K562 (cell line): ENCODE results near the gene SLC24A1. TPM values are rescaled to one million over a fixed set of nuclear protein-coding genes. Genes with fewer than 3 reads are reported as not detected.
A peak's percentile ranks its signal among the peaks of the same experiment; 100 is the strongest.

ENCODE experiments used
- ATAC-seq: fragments of 200-7000 bp; cut with Tn5 transposase; 3 replicates; pipeline ENCODE4 v1.9.1; 2020; ENCODE audit warnings: moderate library complexity
- BruUV-seq: library from RNA; stranded (reverse); fragments of 400-500 nt; replicated peaks from 2 replicates; lab custom pipeline; 2021; lab: Mats Ljungman, UMichigan
- CTCF ChIA-PET: fragments of 300-600 bp; formaldehyde crosslinking; extraction: SDS; loops from one replicate; lab custom pipeline; 2021; ENCODE audit warnings: low intra/inter-chr PET ratio; lab: Yijun Ruan, JAX
- POLR2A ChIA-PET: fragments of 300-600, 350-650 bp; sonication (Branson Sonifier 250); formaldehyde crosslinking; extraction: SDS; loops from one replicate; lab custom pipeline; 2021; ENCODE audit warnings: antibody characterized with exemption, inconsistent platforms; lab: Yijun Ruan, JAX
- DNase-seq, 4 experiments: peaks; one replicate each; pipeline versions ENCODE4 v3.0.0 to v3.0.0-alpha.2; 2011 to 2018; ENCODE audit warnings: low spot score in 3 of 4, mixed read lengths in 3 of 4; ENCODE audit errors: extremely low read depth in 1 of 4
- FAIRE-seq: peaks from 2 replicates; lab custom pipeline; 2011; peaks lifted over from hg19 to GRCh38; lab: Jason Lieb, UNC
- H2AFZ ChIP-seq: 2 replicates; pipeline ENCODE4 v1.6.0; 2011; ENCODE audit warnings: low read depth, low read length, control low read depth, inconsistent platforms
- H3K27ac ChIP-seq: fragments of 200-600 bp; 3 replicates; pipeline ENCODE4 v1.8.0; 2011; ENCODE audit warnings: low read depth, mild to moderate bottlenecking, control low read depth, inconsistent platforms, low read length, moderate library complexity, mixed read lengths; ENCODE audit errors: extremely low read depth
- H3K27me3 ChIP-seq, 2 experiments: fragments of 300-600 bp in 1 of 2; 2 replicates in 1 of 2; 3 replicates in 1 of 2; pipeline versions ENCODE4 v1.6.0 to v1.8.0; 2011; ENCODE audit warnings: inconsistent platforms in 2 of 2, low read length in 2 of 2, mild to moderate bottlenecking in 1 of 2, mixed read lengths in 1 of 2, moderate library complexity in 1 of 2; ENCODE audit not compliant: control insufficient read depth in 2 of 2, insufficient read depth in 2 of 2
- H3K36me3 ChIP-seq: fragments of 300-600 bp; 3 replicates; pipeline ENCODE4 v1.8.0; 2011; ENCODE audit warnings: mild to moderate bottlenecking, low read length, inconsistent platforms; ENCODE audit not compliant: control insufficient read depth, insufficient read depth
- H3K4me1 ChIP-seq, 2 experiments: fragments of 200-600 bp in 1 of 2; replicated peaks in 1 of 2; 2 replicates in 1 of 2; 3 replicates in 1 of 2; pipeline versions ENCODE4 v1.5.1 to v1.8.0; 2011; ENCODE audit warnings: inconsistent platforms in 2 of 2, low read length in 2 of 2, mild to moderate bottlenecking in 1 of 2, mixed read lengths in 1 of 2, moderate library complexity in 1 of 2; ENCODE audit not compliant: control insufficient read depth in 2 of 2, insufficient read depth in 2 of 2
- H3K4me2 ChIP-seq: 2 replicates; pipeline ENCODE4 v1.6.1; 2011; ENCODE audit warnings: low read length, control low read depth, inconsistent platforms, mixed read lengths; ENCODE audit not compliant: insufficient read depth
- H3K4me3 ChIP-seq: fragments of 200-600 bp; sonication (generic), shearing (Covaris generic); 2 replicates; pipeline ENCODE4 v1.5.1; 2016; ENCODE audit warnings: control low read depth, inconsistent platforms
- H3K79me2 ChIP-seq: fragments of 200-600 bp; 3 replicates; pipeline ENCODE4 v1.8.0; 2011; ENCODE audit warnings: low read length, inconsistent platforms; ENCODE audit not compliant: control insufficient read depth, insufficient read depth
- H3K9ac ChIP-seq, 2 experiments: 2 replicates each; pipeline versions ENCODE4 v1.6.0 to v1.6.1; 2011; ENCODE audit warnings: low read depth in 2 of 2, low read length in 2 of 2, control low read depth in 1 of 2, inconsistent platforms in 1 of 2, mild to moderate bottlenecking in 1 of 2, mixed read lengths in 1 of 2; ENCODE audit not compliant: insufficient read depth in 1 of 2
- H3K9me1 ChIP-seq: one replicate; pipeline ENCODE4 v1.6.0; 2011; ENCODE audit warnings: inconsistent platforms, mild to moderate bottlenecking, low read length, moderate library complexity; ENCODE audit not compliant: control insufficient read depth, insufficient read depth
- H3K9me3 ChIP-seq: replicated peaks from 2 replicates; pipeline ENCODE4 v1.5.1; 2011; ENCODE audit warnings: low read depth, low read length, inconsistent platforms; ENCODE audit not compliant: control insufficient read depth, insufficient read depth
- H4K20me1 ChIP-seq: replicated peaks from 2 replicates; pipeline ENCODE4 v1.6.1; 2011; ENCODE audit warnings: low read length, inconsistent platforms, mixed read lengths; ENCODE audit not compliant: control insufficient read depth, insufficient read depth
- BRD9 ChIP-seq: fragments of 450-650 bp; IDR thresholded peaks from 2 replicates; pipeline ENCODE4 v1.6.1; 2018; ENCODE audit warnings: low read depth; ENCODE audit not compliant: partially characterized antibody
- GATA2 ChIP-seq: sonication (generic); formaldehyde crosslinking; IDR thresholded peaks from 2 replicates; pipeline ENCODE4 v1.4.0; 2020; ENCODE audit warnings: mild to moderate bottlenecking, missing genetic modification reagents
- NFE2 ChIP-seq: IDR thresholded peaks from 2 replicates; pipeline ENCODE4 v1.6.1; 2014; ENCODE audit warnings: antibody characterized with exemption, low read depth
- POLR3A ChIP-seq: IDR thresholded peaks from 2 replicates; pipeline ENCODE4 v1.6.1; 2011; ENCODE audit warnings: borderline replicate concordance, mild to moderate bottlenecking, moderate library complexity; ENCODE audit not compliant: insufficient read length, insufficient read depth; ENCODE audit errors: extremely low read depth
- PYGO2 ChIP-seq: fragments of 450-650 bp; IDR thresholded peaks from 2 replicates; pipeline ENCODE4 v1.6.1; 2016; ENCODE audit warnings: mild to moderate bottlenecking, missing genetic modification characterization, moderate library complexity, missing compliant biosample characterization
- SMAD3 ChIP-seq: fragments of 450-650 bp; formaldehyde crosslinking; conservative IDR thresholded peaks from 2 replicates; pipeline ENCODE4 v1.4.0; 2020; ENCODE audit warnings: mild to moderate bottlenecking
- ZNF316 ChIP-seq: fragments of 450-650 bp; IDR thresholded peaks from 2 replicates; pipeline ENCODE4 v1.6.1; 2016
- WGBS: fragments of 100-300 bp; shearing (Covaris generic); methylation state at CpG from one replicate; pipeline ENCODE4 v1.1.6; 2016; ENCODE audit warnings: low coverage, mixed read lengths; ENCODE audit not compliant: insufficient coverage; ENCODE audit errors: missing lambda C conversion rate; 5-methylcytosine and 5-hydroxymethylcytosine counted together
- in situ Hi-C: fragments of 300-500 bp; cut with MboI; formaldehyde crosslinking; loops from 4 replicates; pipeline ENCODE4 v1.15.0; 2018; ENCODE audit warnings: inconsistent platforms, mixed read lengths
- intact Hi-C: fragments of 100-400 bp; cut with micrococcal nuclease; formaldehyde crosslinking; loops from 2 replicates; pipeline ENCODE4 v1.14.2; 2022
- polyA plus RNA-seq, 8 experiments: library from polyadenylated mRNA; depleted of rRNA in 4 of 8; stranded (reverse) in 5 of 8; unstranded in 3 of 8; fragments of >200 nt; fragmentation: Nextera tagmentation in 2 of 8; fragmentation: Illumina TruSeq in 1 of 8; extraction: Ambion mirVana in 2 of 8; extraction: Trizol in 1 of 8; gene quantifications; 2 replicates each; pipeline versions ENCODE4 v1.2.1 to v1.2.3, GENCODE V29; 2011 to 2014; ENCODE audit warnings: inconsistent platforms in 1 of 8, missing spikeins in 1 of 8
- total RNA-seq, 7 experiments: library from RNA; depleted of rRNA in 6 of 7; stranded (reverse); fragments of >200 nt in 6 of 7; fragmentation: Illumina TruSeq in 2 of 7; extraction: Trizol in 2 of 7; gene quantifications; 2 replicates each; pipeline versions ENCODE4 v1.2.1 to v1.2.3, GENCODE V29; 2011 to 2021; ENCODE audit warnings: low replicate concordance in 1 of 7
- TF ChIP-seq, protein P1 (sequence below): fragments of 250-450 bp; sonication (Bioruptor Pico); IDR thresholded peaks from 2 replicates; pipeline ENCODE4 v1.8.0; 2021; ENCODE audit warnings: moderate library complexity, mild to moderate bottlenecking, inconsistent platforms
- TF ChIP-seq, protein P2 (sequence below): fragments of 150-350 bp; IDR thresholded peaks from 2 replicates; pipeline ENCODE4 v1.6.1; 2014; ENCODE audit warnings: low read depth, mild to moderate bottlenecking, low read length, borderline replicate concordance
- TF ChIP-seq, protein P3 (sequence below): sonication (generic); formaldehyde crosslinking; IDR thresholded peaks from 2 replicates; pipeline ENCODE4 v1.9.0; 2022; ENCODE audit warnings: mild to moderate bottlenecking, missing genetic modification reagents
- TF ChIP-seq, protein P4 (sequence below): conservative IDR thresholded peaks from 2 replicates; pipeline ENCODE4 v1.6.1; 2011; ENCODE audit warnings: low read depth, mild to moderate bottlenecking, low read length; ENCODE audit not compliant: control insufficient read depth

Gene SLC24A1
- total and polyA plus RNA-seq, 9 of the 15 experiments (the other 6 are each of a cell fraction or from before 2014, with no cell fraction given) = 3.1 to 8.2 (median 5.5) TPM

DNA sequence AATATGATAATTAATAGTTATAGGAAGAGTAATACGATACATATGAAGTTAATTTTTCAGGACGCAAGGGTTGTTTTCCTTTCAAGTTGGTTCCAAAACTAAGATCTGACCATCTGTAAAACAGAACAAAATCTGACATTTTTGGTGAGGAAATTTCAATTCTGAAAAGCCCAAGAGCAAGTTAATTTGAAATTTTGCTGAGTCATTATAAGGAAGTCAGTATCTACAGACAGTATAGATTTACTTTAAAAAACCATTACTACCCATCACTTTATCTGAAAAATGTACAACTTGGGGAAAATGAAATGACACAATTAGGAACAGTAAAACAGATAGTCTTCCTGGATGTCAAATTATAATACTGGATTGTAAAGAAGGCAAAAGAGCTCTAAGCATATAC, 23.3 kb upstream of the SLC24A1 start (continued):
- TF ChIP-seq, protein P1, sequence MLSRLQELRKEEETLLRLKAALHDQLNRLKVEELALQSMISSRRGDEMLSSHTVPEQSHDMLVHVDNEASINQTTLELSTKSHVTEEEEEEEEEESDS = no peak
- TF ChIP-seq ZNF316 = peak; percentile 95
- peak; percentile 89 for TF ChIP-seq NFE2

DNA sequence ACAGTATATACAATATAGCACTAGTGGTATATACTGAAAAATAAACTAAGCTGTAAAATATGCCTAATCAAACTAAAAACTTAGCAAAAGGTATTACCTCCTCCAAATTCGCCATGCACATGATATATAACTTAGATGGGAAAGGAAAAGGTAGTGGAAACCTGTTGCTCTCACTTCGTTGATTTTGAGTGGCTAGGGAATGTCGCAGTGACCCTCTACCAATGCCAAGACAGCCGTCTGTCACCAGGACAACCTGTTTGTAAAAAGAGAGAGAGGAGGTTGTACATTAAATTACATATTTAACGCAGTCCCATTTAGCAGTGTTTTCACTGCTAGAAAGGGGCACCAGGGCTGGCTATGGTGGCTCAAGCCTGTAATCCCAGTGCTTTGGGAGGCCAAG, 22.1 kb upstream of the SLC24A1 start:
- no peaks in the 10 kb centered on the region for H3K27me3 ChIP-seq
- peaks cover 78% of the 10 kb centered on the region for H3K36me3 ChIP-seq
- in situ Hi-C loops = no loop called here
- H3K27ac ChIP-seq = no peak overlapping the region
- no peak overlapping the region for H3K4me3 ChIP-seq
- ATAC-seq (no peak), DNase-seq (no peak), FAIRE-seq (no peak)
- H3K4me1 ChIP-seq = no peaks in the 10 kb centered on the region; a peak in 1 of 5 replicates
- CTCF ChIA-PET = no interaction called here
- POLR2A ChIA-PET = interaction anchor here (1.0 kb wide), 1 partner anchor 192 kb away, joined by 3 read pairs; the partner anchor contains the start of gene DENND4A
- no peaks in the 10 kb centered on the region for H3K9me1 ChIP-seq
- 97% methylated on average over 5 of the region's 5 CpGs for WGBS
- no TSS peak for BruUV-seq
- H2AFZ ChIP-seq = no peak overlapping the region
- intact Hi-C loops = no loop called here
- no peak overlapping the region for H3K9ac ChIP-seq
- H3K4me2 ChIP-seq = no peak overlapping the region
- no peaks in the 10 kb centered on the region for H4K20me1 ChIP-seq
- TF ChIP-seq POLR3A (no peak), BRD9 (no peak), SMAD3 (CRISPR knock-in tag) (no peak), PYGO2 (no peak), GATA2 (CRISPR knock-in tag) (no peak)
- TF ChIP-seq, protein P2, sequence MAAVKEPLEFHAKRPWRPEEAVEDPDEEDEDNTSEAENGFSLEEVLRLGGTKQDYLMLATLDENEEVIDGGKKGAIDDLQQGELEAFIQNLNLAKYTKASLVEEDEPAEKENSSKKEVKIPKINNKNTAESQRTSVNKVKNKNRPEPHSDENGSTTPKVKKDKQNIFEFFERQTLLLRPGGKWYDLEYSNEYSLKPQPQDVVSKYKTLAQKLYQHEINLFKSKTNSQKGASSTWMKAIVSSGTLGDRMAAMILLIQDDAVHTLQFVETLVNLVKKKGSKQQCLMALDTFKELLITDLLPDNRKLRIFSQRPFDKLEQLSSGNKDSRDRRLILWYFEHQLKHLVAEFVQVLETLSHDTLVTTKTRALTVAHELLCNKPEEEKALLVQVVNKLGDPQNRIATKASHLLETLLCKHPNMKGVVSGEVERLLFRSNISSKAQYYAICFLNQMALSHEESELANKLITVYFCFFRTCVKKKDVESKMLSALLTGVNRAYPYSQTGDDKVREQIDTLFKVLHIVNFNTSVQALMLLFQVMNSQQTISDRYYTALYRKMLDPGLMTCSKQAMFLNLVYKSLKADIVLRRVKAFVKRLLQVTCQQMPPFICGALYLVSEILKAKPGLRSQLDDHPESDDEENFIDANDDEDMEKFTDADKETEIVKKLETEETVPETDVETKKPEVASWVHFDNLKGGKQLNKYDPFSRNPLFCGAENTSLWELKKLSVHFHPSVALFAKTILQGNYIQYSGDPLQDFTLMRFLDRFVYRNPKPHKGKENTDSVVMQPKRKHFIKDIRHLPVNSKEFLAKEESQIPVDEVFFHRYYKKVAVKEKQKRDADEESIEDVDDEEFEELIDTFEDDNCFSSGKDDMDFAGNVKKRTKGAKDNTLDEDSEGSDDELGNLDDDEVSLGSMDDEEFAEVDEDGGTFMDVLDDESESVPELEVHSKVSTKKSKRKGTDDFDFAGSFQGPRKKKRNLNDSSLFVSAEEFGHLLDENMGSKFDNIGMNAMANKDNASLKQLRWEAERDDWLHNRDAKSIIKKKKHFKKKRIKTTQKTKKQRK = no peak
- TF ChIP-seq, protein P3, sequence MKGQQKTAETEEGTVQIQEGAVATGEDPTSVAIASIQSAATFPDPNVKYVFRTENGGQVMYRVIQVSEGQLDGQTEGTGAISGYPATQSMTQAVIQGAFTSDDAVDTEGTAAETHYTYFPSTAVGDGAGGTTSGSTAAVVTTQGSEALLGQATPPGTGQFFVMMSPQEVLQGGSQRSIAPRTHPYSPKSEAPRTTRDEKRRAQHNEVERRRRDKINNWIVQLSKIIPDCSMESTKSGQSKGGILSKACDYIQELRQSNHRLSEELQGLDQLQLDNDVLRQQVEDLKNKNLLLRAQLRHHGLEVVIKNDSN (CRISPR knock-in tag) = no peak
- TF ChIP-seq, protein P4, sequence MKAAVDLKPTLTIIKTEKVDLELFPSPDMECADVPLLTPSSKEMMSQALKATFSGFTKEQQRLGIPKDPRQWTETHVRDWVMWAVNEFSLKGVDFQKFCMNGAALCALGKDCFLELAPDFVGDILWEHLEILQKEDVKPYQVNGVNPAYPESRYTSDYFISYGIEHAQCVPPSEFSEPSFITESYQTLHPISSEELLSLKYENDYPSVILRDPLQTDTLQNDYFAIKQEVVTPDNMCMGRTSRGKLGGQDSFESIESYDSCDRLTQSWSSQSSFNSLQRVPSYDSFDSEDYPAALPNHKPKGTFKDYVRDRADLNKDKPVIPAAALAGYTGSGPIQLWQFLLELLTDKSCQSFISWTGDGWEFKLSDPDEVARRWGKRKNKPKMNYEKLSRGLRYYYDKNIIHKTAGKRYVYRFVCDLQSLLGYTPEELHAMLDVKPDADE = no peak
- no peaks in the 10 kb centered on the region for H3K79me2 ChIP-seq
- no peaks in the 10 kb centered on the region for H3K9me3 ChIP-seq
